AG09319 (cell line): ENCODE measurements around the gene LUZP1.

Experiments
- DNase-seq: peaks from one replicate; pipeline ENCODE4 v3.0.0-alpha.2; 2010; ENCODE audit warnings: low read depth; ENCODE audit errors: extremely low read depth
- CTCF ChIP-seq: IDR thresholded peaks from 2 replicates; pipeline ENCODE4 v1.5.1; 2011; ENCODE audit warnings: low read depth, mild to moderate bottlenecking, inconsistent platforms, low read length, moderate library complexity

LUZP1 gene

GRCh38 chr1:23149114-23149513, 19.5 kb downstream of the LUZP1 start:
- TF ChIP-seq CTCF = no peak
- DNase-seq = no peak

- no peak for DNase-seq
- TF ChIP-seq CTCF = no peak
These were observed 20.6 kb downstream of the LUZP1 start for GRCh38 chr1:23148084-23148483.

GRCh38 chr1:23140940-23141596, 27.6 kb downstream of the LUZP1 start:
- DNase-seq = no peak
- no peak for TF ChIP-seq CTCF

GRCh38 chr1:23135268-23135667, 33.4 kb downstream of the LUZP1 start:
- no peak for TF ChIP-seq CTCF
- DNase-seq = no peak

GRCh38 chr1:23134055-23134454, 34.6 kb downstream of the LUZP1 start:
- no peak for TF ChIP-seq CTCF
- no peak for DNase-seq

GRCh38 chr1:23133587-23133986, 35.1 kb downstream of the LUZP1 start:
- no peak for TF ChIP-seq CTCF
- no peak for DNase-seq

- no peak for TF ChIP-seq CTCF
- no peak for DNase-seq
These were observed 36.6 kb downstream of the LUZP1 start for GRCh38 chr1:23132033-23132432.
